NCI-H345 treated with DMSO at 0.1 percent for 48 hours (cell line): ENCODE data around the gene TESK2.
A peak's percentile ranks its signal among the peaks of the same experiment; 100 is the strongest.
"Not testable (repeated sequence)": the region's sequence is repeated elsewhere in the genome, so short reads cannot be mapped to it uniquely, and the experiment has no call there.

Source experiments
- DNase-seq: peaks from one replicate; lab custom pipeline; 2025; ENCODE audit not compliant: unreplicated experiment; lab: John Stamatoyannopoulos, UW

Gene TESK2

DNA sequence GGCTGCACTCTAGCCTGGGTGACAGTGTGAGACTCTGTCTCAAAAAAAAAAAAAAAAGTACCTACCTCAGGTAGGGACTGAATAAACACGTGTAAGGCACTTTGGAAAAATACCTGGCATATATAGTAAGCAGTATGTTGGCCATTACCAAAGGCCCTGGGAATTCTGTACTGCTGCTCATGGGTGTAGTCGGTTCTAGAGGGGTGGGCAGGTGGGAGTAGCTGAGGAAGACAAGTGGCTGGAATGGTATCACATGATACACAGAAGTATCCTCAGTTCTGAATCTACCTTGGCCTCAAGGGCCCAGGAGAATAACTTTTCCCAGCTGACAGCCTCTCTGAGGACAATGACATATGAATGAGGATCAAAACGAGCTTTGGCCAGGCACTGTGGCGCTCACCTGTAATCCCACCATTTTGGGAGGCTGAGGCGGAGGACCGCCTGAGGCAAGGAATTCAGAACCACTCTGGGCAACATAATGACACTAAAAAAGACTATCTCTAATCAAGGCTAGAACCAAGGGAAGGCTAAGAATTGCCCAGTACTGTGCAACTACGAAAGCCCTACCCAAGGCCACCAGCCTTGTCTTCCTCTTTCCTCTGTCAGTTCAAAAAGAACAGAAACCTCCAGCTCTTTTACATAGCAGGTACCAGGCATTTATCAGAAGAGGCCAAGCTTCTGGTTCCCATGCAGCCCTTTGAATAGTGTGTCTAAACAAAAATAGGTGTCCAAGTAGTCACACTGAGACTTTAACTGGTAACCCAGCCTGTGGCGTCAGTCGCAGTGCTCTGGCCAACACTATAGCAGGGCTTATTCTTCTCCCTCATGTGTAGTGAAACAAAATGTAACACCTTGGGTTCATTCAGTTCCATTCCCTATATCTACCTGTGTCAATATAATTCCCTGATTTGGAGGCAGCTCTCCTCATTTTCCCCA, 19.3 kb upstream of the TESK2 start:
- no peak for DNase-seq

DNA sequence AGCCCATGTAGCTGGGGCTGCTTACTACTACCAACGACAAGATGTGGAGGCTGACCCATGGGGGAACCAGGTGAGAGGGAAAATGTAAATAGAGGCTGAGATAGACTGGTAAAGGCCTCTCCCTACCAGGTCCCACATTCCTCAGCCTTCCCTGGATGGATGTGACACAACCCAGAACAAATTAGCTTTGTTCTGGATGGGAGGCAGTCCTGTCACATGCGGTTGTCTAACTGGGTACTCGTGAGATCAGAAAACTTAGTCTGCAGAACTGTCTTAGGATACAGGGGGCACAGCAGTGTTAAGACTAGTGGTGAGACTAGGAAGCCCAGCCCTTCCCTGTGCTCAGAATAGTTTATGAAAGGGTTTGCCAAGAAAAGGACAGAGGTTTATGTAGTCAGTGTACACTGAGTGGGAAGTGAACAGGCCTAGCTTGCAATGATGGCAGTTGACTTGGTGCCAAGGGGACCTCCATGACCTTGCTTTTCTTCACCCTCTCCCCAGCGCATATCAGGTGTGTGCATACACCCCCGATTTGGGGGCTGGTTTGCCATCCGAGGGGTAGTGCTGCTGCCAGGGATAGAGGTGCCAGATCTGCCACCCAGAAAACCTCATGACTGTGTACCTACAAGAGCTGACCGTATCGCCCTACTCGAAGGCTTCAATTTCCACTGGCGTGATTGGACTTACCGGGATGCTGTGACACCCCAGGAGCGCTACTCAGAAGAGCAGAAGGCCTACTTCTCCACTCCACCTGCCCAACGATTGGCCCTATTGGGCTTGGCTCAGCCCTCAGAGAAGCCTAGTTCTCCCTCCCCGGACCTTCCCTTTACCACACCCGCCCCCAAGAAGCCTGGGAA, 17.6 kb upstream of the TESK2 start:
- DNase-seq: no peak

DNA sequence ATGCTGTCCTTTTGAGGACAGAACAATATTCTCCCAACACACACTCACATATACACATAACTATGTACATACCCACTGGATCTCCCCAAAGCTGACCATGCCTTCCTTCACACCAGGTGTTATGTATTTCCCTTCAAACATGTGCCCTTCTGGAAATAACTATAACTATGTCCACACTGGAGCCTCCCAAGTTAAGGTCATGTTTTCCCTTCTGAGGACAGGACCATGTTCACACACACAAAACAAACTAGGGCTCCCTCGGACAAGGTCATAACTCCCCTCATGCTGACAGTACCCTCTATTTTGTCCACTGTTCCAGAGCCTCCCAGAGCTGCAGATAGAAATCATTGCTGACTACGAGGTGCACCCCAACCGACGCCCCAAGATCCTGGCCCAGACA, 16.9 kb upstream of the TESK2 start:
- no peak for DNase-seq

DNA sequence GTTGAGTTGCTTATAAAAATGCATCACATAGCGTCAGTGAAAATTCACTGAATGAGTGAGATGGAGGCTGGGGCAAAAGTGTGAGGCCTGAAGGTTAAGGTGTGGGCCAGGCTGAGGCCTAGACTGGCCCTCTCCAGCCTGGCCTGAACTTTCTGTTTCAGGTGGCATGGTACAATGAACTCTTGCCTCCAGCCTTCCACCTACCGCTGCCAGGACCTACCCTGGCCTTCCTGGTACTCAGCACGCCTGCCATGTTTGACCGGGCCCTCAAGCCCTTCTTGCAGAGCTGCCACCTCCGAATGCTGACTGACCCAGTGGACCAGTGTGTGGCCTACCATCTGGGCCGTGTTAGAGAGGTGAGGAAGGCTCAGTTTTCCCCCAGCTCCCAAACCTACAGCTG, 16.2 kb upstream of the TESK2 start:
- DNase-seq: no peak

DNA sequence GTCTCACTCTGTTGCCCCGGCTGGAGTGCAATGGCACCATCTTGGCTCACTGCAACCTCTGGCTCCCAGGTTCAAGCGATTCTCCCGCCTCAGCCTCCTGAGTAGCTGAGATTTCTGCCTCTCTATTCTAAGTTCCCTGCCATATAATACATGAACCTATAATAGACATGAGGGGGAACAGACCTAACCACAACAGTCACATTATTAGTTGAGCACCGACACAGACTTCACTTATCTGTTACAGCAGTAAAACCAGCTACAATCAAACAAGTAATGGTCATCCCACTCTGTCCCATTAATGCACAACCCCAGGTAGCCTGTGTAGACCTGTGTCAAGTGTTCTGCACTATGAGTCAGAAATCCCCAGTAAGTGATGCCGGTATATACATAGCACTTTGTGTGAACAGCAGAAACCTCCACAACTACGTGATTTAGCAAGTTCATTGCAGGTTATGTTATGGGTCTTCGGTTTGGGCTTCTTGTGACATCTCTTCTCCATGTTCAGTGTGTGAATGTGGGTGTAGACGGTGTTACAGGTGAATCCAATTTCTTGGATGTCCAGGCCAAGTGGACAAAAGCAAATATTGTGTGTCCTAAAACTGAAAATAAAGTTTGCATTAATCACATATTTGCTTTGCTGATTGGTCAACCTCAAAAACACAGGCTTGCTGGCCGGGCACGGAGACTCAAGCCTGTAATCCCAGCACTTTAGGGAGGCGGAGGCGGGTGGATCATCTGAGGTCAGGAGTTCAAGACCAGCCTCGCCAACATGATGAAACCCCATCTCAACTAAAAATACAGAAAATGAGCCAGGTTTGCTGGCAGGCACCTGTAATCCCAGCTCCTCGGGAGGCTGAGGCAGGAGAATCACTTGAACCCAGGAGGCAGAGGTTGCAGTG, 12.7 kb upstream of the TESK2 start:
- no peak for DNase-seq

DNA sequence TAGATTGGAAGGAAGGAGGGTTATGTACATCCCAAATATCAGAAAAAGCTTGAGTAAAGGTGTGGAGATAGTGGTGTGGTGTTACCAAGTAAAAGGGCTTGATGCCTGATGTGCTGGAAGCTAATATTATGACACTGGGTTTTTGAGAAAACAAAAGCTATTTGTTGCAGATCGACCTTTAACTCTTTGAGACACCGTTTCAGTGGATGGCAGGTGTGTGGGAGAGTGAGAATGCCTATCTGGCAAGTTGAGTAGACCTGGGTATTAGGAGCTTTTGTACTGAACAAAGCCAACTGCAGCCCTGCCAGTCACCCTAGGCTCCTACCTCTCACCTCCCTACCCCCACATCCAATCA, 10.5 kb upstream of the TESK2 start:
- no peak for DNase-seq

DNA sequence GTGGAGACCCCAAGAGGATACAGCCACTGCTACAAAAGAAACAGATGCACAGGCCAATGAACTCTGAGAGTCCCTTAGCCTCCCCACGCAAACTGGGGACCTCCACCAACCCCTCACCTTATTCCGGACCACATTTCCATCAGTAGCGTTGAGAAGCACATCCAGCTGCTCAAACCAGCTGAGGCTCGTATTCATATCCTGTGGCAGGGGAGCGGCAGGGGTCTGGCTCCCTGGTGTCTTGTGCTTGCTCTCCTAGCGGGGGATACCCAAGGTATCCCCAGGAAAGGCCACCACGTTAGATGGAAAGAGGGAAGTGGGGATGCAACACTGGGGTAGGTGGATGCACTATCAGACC, 8.4 kb upstream of the TESK2 start:
- DNase-seq: no peak

DNA sequence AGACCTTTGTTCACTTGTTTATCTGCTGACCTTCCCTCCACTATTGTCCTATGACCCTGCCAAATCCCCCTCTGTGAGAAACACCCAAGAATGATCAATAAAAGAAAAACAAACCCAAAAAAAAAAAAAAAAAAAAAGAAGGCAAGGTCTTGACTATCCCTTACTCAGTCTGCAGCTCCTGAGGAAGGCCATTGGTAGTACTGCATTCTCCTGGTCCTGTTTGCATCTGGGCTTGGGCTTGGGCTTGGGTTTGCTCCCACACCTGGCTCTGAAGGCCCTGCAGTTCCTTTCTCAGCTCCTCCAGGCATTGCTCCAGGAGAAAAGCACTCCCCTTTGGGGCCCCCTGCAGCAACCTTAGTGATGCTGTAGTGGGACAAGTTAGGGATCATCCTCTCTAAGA, 7.3 kb upstream of the TESK2 start:
- DNase-seq: no peak

DNA sequence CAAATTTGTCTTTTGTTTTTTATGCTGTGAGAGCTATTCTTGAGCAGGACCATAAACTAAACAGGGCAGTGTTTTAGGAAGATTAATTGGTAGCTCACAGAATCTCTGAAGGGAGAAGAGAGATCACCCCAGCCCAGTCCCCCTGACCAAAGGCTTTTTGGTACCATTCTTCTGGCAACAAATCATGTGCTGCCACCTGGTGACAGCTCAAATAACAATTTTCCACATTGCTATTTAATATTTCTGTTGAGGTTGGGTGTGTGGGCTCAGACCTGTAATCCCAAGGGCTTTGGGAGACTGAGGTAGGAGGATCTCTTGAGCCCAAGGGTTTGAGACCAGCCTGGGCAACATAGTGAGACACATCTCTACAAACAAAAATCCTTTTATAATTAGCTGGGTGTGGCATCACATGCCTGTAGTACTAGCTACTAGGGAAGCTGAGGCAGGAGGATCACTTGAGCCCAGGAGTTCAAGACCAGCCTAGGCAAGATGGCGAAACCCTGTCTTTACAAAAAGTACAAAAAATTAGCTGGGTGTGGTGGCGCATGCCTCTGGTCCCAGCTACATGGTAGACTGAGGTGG, 2.2 kb upstream of the TESK2 start:
- DNase-seq: peak; percentile 32

DNA sequence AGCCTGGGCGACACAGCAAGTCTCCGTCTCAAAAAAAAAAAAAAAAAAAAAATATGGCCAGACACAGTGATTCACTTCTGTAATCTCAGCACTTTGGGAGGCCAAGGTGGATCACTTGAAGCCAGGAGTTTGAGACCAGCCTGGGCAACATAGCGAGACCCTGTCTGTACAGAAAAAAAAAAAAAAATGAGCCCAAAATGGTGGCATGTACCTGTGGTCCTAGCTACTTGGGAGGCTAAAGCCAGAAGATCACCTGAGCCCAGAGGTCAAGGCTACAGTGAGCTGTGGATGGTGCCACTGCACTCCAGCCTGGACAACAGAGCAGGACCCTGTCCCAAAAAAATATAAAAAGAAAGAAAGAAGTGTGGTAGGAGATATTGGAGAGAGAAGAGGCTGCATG, 1.7 kb upstream of the TESK2 start:
- no peak for DNase-seq

DNA sequence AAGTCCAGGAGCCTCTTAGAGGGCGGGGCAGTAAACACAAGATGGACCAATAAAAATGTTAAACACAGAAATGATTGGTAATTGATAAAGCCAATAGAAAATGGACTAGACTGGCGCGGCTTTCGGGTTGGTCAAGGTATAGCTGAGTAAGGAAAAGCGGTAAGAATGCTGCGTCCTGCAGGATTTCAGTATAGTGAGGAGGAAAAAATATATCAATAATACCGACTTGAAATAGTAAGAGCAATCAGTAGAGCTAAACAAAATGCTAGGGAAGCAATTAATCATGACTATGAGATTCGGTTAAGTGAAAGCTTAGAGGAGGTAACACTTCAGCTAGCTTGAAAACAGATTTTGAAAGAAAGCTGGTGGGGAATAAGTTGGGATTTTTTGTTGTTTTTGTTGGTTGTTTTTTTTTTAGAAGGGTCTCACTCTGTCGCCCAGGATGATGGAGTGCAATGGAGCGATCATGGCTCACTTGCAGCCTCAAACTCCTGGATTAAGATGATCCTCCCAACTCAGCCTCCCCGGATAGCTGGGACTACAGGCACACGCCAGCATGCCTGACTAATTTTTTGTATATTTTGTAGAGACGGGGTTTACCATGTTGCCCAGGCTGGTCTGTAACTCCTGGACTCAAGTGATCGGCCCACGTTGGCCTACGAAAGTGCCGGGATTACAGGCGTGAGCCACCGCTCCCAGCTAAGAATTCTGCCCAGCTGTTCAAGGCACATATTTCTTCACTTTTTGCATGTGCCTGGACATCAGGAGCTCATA, 711 bp upstream of the TESK2 start:
- DNase-seq: no peak

DNA sequence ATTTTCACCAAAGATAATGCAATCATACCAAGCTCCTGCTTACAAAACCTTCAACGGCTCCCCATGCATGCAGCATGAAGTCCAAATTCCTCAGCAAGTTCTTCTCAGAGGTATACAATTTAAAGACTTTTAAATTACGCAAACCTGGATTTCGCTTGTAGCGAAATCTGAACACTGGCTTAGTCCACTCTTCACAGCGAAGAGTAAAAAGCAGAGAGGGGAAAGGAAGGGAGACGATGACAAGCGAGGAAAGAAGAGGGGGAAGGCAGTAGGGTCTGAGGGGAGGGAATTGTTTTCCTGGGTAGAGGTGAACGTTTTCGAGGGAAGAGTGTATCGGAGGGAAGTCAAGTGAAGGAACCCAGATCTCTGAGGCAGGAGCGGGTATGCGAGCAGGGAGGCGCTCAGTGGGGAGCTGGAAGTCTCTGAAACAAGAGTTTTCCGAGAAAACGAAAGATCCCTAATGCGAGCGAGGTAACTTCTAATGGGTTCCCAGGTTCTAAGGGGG, 790 bp downstream of the TESK2 start:
- no peak for DNase-seq

DNA sequence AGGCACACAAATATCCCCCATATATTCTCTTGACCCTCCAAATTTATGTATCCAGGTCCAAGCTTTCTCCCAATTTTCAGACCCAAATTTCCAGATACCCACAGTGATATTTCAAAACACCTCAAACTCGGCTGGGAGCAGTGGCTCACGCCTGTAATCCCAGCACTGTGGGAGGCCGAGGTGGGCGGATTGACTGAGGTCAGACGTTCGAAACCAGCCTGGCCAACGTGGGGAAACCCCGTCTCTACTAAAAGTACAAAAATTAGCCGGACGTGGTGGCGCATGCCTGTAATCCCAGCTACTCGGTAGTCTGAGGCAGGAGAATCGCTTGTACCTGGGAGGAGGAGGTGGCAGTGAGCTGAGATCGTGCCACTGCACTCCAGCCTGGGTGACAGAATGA, 1.6 kb downstream of the TESK2 start:
- DNase-seq: not testable (repeated sequence)

DNA sequence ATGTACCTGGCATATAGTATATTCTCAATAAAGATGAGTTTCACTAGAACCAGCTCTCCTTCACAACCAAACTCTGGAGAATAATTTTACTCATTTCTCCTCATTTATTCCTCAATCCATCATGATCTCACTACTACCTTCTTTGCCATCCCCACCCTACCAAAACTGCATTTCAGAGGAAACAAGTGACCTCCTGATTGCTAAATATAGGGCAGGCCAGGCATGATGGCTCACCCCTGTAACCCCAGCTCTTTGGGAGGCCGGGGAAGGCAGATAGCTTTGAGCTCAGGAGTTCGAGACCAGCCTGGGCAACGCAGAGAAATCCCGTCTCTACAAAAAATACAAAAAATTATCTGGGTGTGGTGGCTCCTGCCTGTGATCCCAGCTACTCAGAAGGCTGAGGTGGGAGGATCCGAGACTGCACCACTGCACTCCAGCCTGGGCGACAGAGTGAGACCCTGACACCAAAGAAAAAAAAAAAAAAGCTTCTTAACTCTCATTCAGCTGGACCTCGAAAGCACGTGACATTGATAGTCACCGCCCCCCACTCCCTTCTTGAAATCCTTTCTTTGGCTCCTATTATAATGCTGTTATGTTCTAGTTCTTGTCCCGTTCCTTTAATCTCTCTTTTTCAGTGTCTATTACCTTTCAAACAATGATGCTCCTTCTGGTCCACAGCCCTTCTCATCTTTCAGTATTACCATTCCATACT, 2.1 kb downstream of the TESK2 start:
- DNase-seq: peak; percentile 81

DNA sequence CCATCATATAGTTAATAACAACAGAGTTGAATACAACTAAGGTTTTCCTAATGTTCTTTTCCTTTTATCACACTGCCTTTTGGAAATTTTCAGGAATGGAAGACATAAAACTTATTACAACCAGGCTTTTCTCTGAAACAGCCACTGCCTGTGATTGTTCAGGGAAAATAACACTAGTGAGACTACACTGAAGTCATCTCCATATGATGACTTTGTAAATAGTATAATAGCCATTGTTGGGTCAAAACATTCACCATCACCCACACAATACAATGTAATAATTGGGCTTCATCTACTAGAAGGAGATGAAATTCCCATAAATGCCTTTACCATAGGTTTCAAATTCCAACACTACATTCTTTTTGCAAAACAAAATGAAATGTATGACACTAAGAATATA, 5.0 kb downstream of the TESK2 start:
- no peak for DNase-seq

DNA sequence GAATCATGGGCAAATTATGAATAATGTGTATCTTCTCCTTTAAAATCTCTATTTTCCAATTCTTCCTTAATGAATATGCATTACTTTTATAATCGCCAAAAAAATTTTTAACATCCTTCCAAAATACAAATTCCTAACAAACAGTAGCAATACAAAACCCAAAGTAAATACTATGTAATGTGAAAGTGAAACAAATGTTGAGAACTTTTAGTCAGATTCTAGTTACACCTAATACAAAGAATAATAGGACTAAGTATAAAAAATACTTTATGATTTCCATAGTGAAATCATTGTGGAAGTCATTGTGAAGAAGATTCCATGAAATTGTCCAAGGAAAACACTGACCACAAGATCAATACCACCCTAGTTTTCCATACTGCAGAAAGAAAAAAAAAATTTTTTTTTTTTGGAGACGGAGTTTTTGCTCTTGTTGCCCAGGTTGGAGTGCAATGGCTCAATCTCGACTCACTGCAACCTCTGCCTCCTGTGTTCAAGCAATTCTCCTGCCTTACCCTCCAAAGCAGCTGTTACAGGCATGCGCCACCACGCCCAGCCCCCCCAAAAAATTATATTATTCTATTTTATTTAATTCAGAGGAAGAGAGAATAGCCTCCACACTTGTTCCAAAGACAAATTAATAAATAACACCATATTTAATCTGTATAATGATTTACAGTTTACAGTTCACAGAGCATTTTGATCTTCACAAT, 11.8 kb downstream of the TESK2 start:
- DNase-seq: no peak

DNA sequence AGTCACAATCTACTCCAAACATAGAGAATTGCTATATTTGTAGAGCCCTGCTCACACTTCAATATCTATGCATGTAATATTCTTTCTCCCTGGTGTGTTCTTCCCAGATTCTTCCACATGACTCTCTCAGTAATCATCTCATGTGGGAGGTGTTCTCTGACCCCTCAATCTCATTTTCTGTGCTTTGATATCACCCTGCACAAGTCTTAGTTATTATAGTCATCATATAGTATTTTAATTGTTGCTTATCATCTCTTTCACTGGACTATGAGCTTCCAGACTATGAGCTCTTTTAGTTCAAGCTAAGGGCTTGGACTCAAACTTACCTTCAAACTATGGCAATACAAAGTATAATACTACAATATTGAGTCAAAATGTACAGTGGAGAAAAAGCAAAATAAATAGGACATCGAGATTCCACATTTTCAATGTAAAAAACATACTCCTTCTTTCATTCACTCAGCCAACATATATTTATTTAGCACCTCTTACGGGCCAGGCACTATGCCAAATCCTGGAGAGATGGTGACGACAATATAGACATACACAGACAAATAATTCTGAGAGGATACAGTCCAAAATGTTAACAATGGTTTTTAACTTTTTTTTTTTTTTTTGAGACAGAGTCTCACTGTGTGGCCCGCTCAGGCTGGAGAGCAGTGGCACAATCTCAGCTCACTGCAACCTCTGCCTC, 12.7 kb downstream of the TESK2 start:
- DNase-seq: peak; percentile 11

DNA sequence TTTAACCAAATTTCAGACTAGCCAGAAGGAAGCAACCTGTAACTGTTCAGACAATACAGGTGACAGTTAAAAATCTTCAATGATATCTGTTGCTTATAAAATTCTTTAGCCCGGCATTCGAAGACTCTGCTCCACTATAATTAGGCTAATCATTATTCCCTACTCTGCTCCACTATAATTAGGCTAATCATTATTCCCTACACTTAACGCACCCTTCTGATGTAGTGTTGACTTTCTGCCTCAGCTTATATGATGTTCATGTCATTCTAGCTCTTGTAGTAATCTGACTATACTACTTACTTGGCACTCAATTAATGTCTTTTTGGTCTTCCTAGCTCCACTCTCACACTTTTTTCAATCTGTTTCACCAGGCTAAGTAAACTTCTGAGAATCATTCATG, 13.3 kb downstream of the TESK2 start:
- DNase-seq: no peak
